Adipose tissue (tissue), 3 donors: ENCODE measurements around the gene GAST. TPM values are rescaled to one million over a fixed set of nuclear protein-coding genes. Genes with fewer than 3 reads are reported as not detected.

Source experiments
- polyA plus RNA-seq, 3 donors: library from polyadenylated mRNA; stranded (reverse); fragments of 200-250 nt; gene quantifications; one replicate each; pipeline ENCODE4 v1.2.3, GENCODE V29; 2013
- donor health status: healthy with polysubstance abuse.
- donor health status: Bipolar disorder and iron deficiency.
- donor health status: healthy.

The GAST gene
- polyA plus RNA-seq, 3 donors: 2.4 TPM; not detected in 2

Other genes with a start within 250 kb of the GAST start
- under 1 TPM in 1 of 3 donors, not detected in 2; 0.03 TPM for gene KRT32, start 244.9 kb upstream of the GAST start, polyA plus RNA-seq
- not detected for gene KRT35, start 231.2 kb upstream of the GAST start, polyA plus RNA-seq
- gene KRT36, start 222.4 kb upstream of the GAST start, polyA plus RNA-seq: not detected
- gene KRT13, start 206.7 kb upstream of the GAST start, polyA plus RNA-seq: 10 to 100 TPM in 1 of 3 donors, 1 to 10 TPM in 2; 2.6 to 53.0 (median 3.2) TPM
- gene KRT15, start 193.4 kb upstream of the GAST start, polyA plus RNA-seq: 1 to 10 TPM in 1 of 3 donors, under 1 TPM in 2; 0.11 to 2.1 (median 0.18) TPM
- 100 to 1,000 TPM in 1 of 3 donors, 10 to 100 TPM in 2; 28.9 to 139 (median 29.1) TPM for gene KRT19, start 184.0 kb upstream of the GAST start, polyA plus RNA-seq
- gene KRT9, start 140.3 kb upstream of the GAST start, polyA plus RNA-seq: not detected
- 1 to 10 TPM in 2 of 3 donors, under 1 TPM in 1; 0.25 to 7.8 (median 1.0) TPM for gene KRT14, start 125.4 kb upstream of the GAST start, polyA plus RNA-seq
- gene KRT16, start 99.6 kb upstream of the GAST start, polyA plus RNA-seq: 10 to 100 TPM in 1 of 3 donors, 1 to 10 TPM in 1, under 1 TPM in 1; 0.16 to 15.5 (median 4.4) TPM
- gene KRT17, start 87.8 kb upstream of the GAST start, polyA plus RNA-seq: under 1 TPM in 2 of 3 donors, not detected in 1; 0.60 to 0.70 TPM
- gene EIF1, start 23.4 kb upstream of the GAST start, polyA plus RNA-seq: 100 to 1,000 TPM; 426 to 985 (median 580) TPM
- gene HAP1, start 22.3 kb downstream of the GAST start, polyA plus RNA-seq: under 1 TPM; 0.03 to 0.48 (median 0.22) TPM
- 10 to 100 TPM; 35.7 to 49.0 (median 36.9) TPM for gene JUP, start 74.4 kb downstream of the GAST start, polyA plus RNA-seq
- gene P3H4, start 99.6 kb downstream of the GAST start, polyA plus RNA-seq: 10 to 100 TPM in 1 of 3 donors, 1 to 10 TPM in 2; 3.3 to 11.1 (median 9.7) TPM
- 10 to 100 TPM in 2 of 3 donors, 1 to 10 TPM in 1; 9.6 to 50.6 (median 24.6) TPM for gene FKBP10, start 100.7 kb downstream of the GAST start, polyA plus RNA-seq
- gene NT5C3B, start 123.9 kb downstream of the GAST start, polyA plus RNA-seq: 10 to 100 TPM; 45.9 to 70.5 (median 50.0) TPM
- under 1 TPM; 0.02 to 0.79 (median 0.64) TPM for gene KLHL10, start 125.5 kb downstream of the GAST start, polyA plus RNA-seq
- 1 to 10 TPM in 1 of 3 donors, under 1 TPM in 2; 0.89 to 1.4 (median 0.90) TPM for gene KLHL11, start 153.1 kb downstream of the GAST start, polyA plus RNA-seq
- 100 to 1,000 TPM in 1 of 3 donors, 10 to 100 TPM in 2; 41.5 to 104 (median 68.9) TPM for gene ACLY, start 206.6 kb downstream of the GAST start, polyA plus RNA-seq
- gene ODAD4, start 218.3 kb downstream of the GAST start, polyA plus RNA-seq: under 1 TPM; 0.48 to 0.79 (median 0.64) TPM